MCF 10A (cell line): ENCODE measurements around the gene ST6GAL1. TPM values are rescaled to one million over a fixed set of nuclear protein-coding genes. Genes with fewer than 3 reads are reported as not detected.
"Not testable (repeated sequence)": the region's sequence is repeated elsewhere in the genome, so short reads cannot be mapped to it uniquely, and the experiment has no call there.

ENCODE experiments used
- BruUV-seq: library from RNA; stranded (reverse); fragments of 400-500 nt; replicated peaks from 2 replicates; lab custom pipeline; 2021; lab: Mats Ljungman, UMichigan
- CTCF ChIA-PET: fragments of 300-600 bp; sonication (Branson Sonifier 250); formaldehyde crosslinking; extraction: SDS; loops from one replicate; lab custom pipeline; 2021; ENCODE audit warnings: antibody characterized with exemption, inconsistent platforms; lab: Yijun Ruan, JAX
- POLR2A ChIA-PET: fragments of 300-600, 350-650 bp; sonication (Branson Sonifier 250); formaldehyde crosslinking; extraction: SDS; loops from one replicate; lab custom pipeline; 2020; ENCODE audit warnings: antibody characterized with exemption, inconsistent platforms; lab: Yijun Ruan, JAX
- DNase-seq: peaks from one replicate; pipeline ENCODE4 v3.0.0-alpha.2; 2018; ENCODE audit not compliant: unreplicated experiment
- H3K27ac Mint-ChIP-seq: one replicate; pipeline ENCODE4 v1.8.0; 2022; ENCODE audit warnings: mild to moderate bottlenecking, low read depth, mixed read lengths; ENCODE audit not compliant: unreplicated experiment
- H3K27me3 Mint-ChIP-seq: one replicate; pipeline ENCODE4 v1.8.0; 2022; ENCODE audit warnings: mixed read lengths; ENCODE audit not compliant: insufficient read depth, unreplicated experiment
- H3K36me3 Mint-ChIP-seq: one replicate; pipeline ENCODE4 v1.8.0; 2022; ENCODE audit warnings: mild to moderate bottlenecking, moderate library complexity, mixed read lengths; ENCODE audit not compliant: insufficient read depth, unreplicated experiment
- H3K4me1 Mint-ChIP-seq: one replicate; pipeline ENCODE4 v1.8.0; 2022; ENCODE audit warnings: mixed read lengths; ENCODE audit not compliant: insufficient read depth, unreplicated experiment
- H3K4me3 Mint-ChIP-seq: one replicate; pipeline ENCODE4 v1.8.0; 2022; ENCODE audit warnings: mild to moderate bottlenecking, moderate library complexity, mixed read lengths; ENCODE audit not compliant: unreplicated experiment
- H3K9me3 Mint-ChIP-seq: one replicate; pipeline ENCODE4 v1.8.0; 2022; ENCODE audit warnings: mixed read lengths; ENCODE audit not compliant: unreplicated experiment
- intact Hi-C: fragments of 100-400 bp; cut with micrococcal nuclease; formaldehyde crosslinking; loops from 2 replicates; pipeline ENCODE4 v1.14.1; 2022
- total RNA-seq: library from RNA; stranded (reverse); gene quantifications from 2 replicates; pipeline ENCODE4 v1.2.3, GENCODE V29; 2022
- TF ChIP-seq, protein P1 (sequence below): fragments of 200-600 bp; IDR thresholded peaks from one replicate; pipeline ENCODE4 v1.8.0; 2022; ENCODE audit warnings: antibody characterized with exemption, mild to moderate bottlenecking; ENCODE audit not compliant: unreplicated experiment

ST6GAL1 gene
- total RNA-seq, 1 experiment from 2014 or later, result 18.8 TPM

DNA sequence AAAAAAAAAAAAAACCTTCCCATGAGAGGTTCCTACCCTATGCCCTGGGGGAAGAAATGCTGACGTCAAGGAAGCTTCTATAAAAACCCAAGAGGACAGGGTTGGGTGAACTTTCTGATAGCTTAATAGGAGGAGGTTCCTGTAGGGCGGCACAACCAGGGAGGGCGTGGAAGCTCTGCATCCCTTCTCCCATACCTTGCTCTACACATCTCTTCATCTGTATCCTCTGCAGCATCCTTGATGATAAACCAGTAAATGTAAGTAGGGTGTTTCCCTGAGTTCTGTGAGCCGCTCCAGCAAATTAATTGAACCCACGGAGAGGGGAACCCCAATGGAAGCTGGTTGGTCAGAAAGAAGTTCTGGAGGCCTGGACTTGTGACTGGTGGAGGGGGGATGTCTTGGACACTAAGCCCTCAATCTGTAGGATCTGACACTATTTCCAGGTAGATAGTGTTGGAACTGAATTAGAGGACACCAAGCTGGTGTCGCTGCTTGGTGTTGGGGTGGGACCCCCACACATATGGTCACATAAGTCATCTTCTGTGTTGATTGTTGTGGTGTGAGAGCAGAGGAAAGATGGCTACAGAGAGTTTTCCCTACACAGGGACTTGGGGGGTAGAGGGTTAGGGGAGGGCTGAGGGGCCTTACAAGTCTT is 91.5 kb downstream of the ST6GAL1 start:
- Mint-ChIP-seq H3K27me3 (no peaks in the 10 kb centered on the region), H3K9me3 (no peaks in the 10 kb centered on the region), H3K4me3 (no peak overlapping the region), H3K36me3 (no peaks in the 10 kb centered on the region), H3K4me1 (peaks cover 5% of the 10 kb centered on the region), H3K27ac (peak overlapping the region; percentile 33)
- no TSS peak for BruUV-seq
- peak; percentile 53 for DNase-seq
- CTCF ChIA-PET, result interaction anchor here (0.6 to 0.8 kb wide), 3 partner anchors 64 to 639 kb away, joined by 3 to 6 read pairs (median 4); no protein-coding TSS in a partner anchor
- POLR2A ChIA-PET, result no interaction called here
- TF ChIP-seq, protein P1, sequence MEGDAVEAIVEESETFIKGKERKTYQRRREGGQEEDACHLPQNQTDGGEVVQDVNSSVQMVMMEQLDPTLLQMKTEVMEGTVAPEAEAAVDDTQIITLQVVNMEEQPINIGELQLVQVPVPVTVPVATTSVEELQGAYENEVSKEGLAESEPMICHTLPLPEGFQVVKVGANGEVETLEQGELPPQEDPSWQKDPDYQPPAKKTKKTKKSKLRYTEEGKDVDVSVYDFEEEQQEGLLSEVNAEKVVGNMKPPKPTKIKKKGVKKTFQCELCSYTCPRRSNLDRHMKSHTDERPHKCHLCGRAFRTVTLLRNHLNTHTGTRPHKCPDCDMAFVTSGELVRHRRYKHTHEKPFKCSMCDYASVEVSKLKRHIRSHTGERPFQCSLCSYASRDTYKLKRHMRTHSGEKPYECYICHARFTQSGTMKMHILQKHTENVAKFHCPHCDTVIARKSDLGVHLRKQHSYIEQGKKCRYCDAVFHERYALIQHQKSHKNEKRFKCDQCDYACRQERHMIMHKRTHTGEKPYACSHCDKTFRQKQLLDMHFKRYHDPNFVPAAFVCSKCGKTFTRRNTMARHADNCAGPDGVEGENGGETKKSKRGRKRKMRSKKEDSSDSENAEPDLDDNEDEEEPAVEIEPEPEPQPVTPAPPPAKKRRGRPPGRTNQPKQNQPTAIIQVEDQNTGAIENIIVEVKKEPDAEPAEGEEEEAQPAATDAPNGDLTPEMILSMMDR, result no peak
- intact Hi-C loops, result no loop called here

DNA sequence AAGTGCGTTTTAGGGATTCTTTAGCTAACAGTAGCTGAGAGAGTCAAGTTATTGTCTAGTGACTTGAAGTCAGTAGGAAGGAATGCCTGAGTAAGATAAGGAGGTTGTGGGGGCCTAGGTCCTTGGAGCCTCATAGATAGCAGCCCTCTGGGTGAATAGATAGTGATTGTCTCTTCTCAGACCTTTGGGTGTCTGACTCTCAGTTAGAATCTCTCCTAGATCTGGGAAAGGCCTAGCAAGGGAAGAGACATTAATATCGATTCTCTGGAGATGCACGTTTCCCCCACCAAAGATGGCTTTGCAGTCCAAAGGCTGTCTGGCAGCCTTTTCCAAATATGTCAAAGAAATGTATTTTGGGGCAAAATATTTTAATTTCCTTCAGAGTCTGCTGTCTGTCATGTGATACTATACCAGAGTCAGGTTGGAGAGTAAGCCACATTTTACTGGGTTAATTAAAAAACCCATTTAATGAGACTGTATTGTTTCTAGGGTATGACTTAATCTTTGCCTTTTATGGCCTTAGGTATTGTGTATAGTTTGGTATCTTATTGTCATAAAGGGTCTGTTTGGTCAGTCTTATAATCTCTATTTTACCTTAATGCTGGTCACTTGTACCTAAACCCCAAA is 92.2 kb downstream of the ST6GAL1 start:
- POLR2A ChIA-PET, result no interaction called here
- Mint-ChIP-seq H3K9me3 (no peaks in the 10 kb centered on the region), H3K4me1 (peaks cover 5% of the 10 kb centered on the region), H3K27ac (peak overlapping the region; percentile 33), H3K27me3 (no peaks in the 10 kb centered on the region), H3K4me3 (no peak overlapping the region), H3K36me3 (no peaks in the 10 kb centered on the region)
- no TSS peak for BruUV-seq
- TF ChIP-seq, protein P1, result no peak
- no peak for DNase-seq
- intact Hi-C loops, result no loop called here
- CTCF ChIA-PET, result interaction anchor here (0.8 kb wide), 1 partner anchor 408 kb away, joined by 6 read pairs; no protein-coding TSS in a partner anchor

DNA sequence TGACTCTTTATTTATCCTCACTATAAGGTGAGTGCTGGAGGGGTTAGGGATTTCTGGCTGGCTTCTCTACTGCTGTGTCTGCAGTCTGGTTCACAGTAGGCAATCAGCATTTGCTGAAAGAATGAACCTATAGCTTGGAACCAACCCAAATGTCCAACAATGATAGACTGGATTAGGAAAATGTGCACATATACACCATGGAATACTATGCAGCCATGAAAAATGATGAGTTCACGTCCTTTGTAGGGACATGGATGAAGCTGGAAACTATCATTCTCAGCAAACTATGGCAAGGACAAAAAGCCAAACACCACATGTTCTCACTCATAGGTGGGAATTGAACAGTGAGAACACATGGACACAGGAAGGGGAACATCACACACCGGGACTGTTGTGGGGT is 93.0 kb downstream of the ST6GAL1 start:
- H3K27me3 Mint-ChIP-seq, H3K9me3 Mint-ChIP-seq, intact Hi-C loops, H3K4me1 Mint-ChIP-seq, BruUV-seq, H3K27ac Mint-ChIP-seq, CTCF ChIA-PET, POLR2A ChIA-PET, H3K4me3 Mint-ChIP-seq, DNase-seq, H3K36me3 Mint-ChIP-seq: not testable (repeated sequence)

DNA sequence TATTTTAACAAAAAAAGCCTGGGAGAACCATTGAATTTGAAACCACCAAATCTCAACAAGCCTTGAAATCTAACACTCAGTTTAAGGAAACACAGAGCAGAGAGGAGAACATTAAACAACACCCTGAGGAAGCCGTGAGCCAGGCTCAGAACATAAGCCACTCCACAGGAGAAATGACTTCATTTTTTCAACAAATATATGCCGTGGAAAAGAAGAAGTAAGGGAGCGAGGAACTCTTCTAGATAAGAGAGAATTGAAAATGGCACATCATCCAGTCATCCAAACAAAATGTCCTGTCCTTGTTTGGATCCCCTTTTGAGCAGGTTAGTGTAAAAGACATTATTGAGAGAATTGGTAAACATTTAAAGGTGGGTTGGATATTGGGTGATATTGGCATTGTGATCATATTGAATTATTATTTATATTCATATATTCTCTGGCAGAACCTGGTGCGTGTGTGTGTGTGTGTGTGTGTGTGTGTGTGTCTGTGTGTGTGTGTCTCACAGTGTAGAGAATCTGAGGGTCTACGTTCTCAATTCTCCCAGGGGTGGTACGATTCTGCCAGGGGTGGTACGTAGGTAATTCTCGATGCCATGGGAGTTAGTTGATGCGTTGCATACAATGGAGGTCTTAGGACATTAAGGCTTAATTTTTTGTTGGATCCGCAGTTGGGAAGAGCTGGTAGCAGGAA is 94.4 kb downstream of the ST6GAL1 start:
- CTCF ChIA-PET, result no interaction called here

More for the DNA sequence above, 94.4 kb downstream of the ST6GAL1 start:
- POLR2A ChIA-PET, result no interaction called here
- Mint-ChIP-seq H3K4me1 (peaks cover 5% of the 10 kb centered on the region), H3K36me3 (no peaks in the 10 kb centered on the region), H3K27ac (no peak overlapping the region), H3K27me3 (no peaks in the 10 kb centered on the region), H3K9me3 (no peaks in the 10 kb centered on the region), H3K4me3 (no peak overlapping the region)
- intact Hi-C loops, result no loop called here
- TF ChIP-seq, protein P1, result no peak
- no TSS peak for BruUV-seq
- DNase-seq, result no peak
